CD1c-positive myeloid dendritic cell (primary cell): ENCODE measurements around the gene CACFD1.

Experiments
- DNase-seq: peaks from one replicate; pipeline ENCODE4 v3.0.0-alpha.2; 2016; ENCODE audit errors: extremely low spot score

Gene CACFD1

DNA sequence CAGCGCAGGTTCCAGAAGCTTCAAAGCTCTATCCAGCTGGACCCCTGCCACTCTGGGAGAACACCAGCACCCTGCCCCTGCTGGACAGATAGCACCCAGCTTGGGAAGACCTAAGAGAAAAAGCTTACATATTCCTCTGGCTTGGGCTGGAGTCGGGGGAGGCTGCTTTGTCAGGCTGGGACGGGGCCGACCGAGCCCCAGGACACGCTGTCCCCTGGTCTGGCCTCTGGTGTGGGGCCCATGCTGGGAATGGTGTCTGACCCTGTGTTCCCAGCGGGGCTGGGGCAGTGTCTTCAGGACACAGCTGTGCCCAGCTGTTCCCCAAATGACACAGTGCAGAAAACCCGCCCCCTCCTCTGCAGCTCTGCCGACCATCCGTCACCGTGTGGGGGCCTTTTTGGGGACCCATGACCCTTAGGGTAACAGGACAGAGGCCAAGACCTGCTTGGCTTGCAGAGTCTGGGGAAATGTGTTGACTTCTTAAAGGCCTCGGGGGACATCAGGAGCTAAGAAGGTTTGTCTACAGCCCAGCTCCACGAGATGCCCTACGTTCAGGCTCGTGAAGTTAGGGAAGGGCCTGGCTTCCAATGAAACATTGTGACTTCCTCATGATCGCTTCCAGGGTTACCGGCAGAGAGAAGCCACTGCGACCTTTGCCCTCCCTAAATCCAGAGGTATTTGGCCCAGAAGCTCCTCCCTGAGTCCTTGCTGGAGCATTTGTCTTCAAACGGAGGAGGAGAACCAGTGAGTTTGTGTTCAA is 39.5 kb downstream of the CACFD1 start:
- no peak for DNase-seq

DNA sequence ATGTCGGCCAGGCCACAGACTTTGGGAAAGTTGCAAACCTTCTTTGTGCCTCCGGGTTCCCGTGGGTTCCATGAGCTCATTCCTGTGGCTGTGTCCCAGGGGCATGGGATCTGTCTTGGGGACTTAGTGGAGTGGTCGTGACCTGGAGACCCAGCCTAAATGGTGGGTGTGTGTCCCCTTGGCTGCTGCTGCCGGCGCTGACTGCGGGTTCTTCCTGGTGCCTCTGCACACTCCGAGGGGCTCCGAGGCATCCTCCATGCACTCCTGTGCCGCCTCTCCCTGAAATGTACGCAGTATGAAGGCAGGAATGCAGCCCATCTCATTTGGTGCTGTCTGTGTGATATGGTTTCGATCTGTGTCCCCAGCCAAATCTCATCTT is 40.1 kb downstream of the CACFD1 start:
- no peak for DNase-seq

DNA sequence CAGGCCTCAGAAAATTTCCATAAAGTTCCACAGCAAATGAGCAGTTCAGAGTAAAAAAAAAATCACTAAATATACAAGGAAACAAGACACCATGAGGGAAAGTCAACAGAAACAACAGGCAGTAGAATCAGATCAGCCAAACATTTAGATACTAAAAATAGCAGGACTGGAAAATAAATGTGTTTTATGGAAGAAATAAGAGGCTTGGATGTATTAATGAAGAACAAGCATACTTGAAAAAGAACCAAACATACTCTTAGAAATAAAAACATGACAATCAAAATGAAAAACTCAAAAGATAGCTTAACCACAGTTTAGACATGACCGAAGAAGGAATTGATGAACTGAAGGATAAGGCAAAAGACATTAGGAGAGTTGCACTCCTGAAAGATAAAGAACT is 42.3 kb downstream of the CACFD1 start:
- DNase-seq: no peak

DNA sequence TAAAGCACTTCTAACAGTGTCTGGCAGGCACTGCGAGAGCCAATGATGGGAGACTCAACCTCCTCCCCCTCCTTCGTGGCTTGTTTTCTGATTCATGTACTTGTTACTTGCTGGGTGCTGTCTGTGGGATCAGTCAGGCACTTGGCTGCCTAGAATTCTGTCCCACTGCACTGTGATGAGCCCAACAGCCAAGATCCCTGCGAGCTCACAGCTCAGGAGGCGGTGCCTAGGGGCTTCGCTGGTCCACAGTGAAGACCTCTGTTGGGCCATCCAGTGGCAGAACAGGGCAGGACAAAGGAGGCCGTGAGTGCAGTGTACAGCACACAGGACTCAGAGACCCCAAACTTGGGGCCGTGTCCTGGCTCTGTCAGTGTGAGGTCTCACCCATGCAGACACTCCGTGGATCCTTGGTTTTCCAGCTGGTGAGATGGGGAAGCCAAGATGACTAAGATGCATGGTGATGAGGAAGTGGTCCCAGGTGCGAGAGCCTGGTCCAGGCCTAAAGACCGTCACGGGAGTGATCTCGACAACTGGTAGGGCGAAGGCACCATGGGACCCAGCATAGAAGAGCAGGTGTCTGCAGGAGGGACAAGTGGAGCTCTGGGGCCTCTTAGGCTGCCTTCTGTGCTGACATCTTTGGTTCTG is 45.5 kb downstream of the CACFD1 start:
- DNase-seq: no peak

DNA sequence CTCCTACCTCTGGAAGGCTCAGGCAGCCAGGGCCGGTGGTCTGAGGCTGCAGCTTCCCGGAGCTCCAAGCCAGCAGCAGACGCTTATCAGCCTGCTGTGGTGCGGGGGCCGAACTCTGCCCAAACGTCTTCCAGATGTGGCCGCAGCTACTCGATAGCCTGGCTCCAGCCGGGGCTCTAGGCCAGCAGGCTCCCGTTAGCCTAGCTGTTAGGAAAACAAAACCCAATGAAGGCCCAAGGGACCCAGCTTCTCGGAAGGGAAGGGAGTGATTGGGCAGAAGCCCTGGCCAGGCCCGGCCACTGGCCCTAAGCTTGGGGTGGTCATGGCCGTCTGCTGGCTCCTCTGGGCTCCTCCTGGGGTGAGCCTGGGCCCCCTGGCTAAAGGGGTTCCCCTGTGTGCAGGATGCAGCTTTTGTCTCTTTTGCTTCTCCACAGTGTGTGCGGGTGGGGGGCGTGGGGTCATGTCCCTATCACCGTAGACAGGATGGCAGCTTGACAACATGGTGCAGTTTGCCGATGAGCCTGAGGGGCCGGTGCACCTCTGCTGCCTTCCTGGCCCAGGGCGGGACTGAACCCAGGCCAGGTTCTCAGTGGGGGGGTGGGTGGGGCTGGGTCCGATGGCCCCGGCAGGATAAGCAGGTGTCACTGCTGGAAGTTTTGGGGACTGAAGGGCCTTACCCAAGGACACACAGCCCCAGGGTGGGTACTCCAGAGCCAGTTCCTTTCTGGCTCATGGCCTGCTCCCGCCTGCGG is 46.3 kb downstream of the CACFD1 start:
- no peak for DNase-seq

DNA sequence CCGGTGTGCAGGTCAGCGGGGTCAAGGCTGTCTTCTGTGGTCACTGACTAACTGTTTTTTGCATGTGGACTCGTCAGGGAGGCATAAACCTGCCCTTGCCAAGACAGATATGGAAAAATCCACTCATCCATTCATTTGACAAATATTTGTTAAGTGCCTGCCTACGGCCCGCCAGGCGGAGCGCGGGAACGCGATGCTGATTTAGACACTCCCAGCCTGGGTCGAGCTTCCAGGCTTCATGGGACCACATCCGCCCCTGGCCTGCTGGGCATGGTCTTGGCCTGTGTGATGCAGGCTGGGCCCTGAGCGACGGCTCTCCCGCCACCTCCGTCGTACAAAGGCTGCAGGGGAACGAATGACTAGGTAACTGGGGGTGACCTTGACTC is 46.9 kb downstream of the CACFD1 start:
- DNase-seq: no peak

DNA sequence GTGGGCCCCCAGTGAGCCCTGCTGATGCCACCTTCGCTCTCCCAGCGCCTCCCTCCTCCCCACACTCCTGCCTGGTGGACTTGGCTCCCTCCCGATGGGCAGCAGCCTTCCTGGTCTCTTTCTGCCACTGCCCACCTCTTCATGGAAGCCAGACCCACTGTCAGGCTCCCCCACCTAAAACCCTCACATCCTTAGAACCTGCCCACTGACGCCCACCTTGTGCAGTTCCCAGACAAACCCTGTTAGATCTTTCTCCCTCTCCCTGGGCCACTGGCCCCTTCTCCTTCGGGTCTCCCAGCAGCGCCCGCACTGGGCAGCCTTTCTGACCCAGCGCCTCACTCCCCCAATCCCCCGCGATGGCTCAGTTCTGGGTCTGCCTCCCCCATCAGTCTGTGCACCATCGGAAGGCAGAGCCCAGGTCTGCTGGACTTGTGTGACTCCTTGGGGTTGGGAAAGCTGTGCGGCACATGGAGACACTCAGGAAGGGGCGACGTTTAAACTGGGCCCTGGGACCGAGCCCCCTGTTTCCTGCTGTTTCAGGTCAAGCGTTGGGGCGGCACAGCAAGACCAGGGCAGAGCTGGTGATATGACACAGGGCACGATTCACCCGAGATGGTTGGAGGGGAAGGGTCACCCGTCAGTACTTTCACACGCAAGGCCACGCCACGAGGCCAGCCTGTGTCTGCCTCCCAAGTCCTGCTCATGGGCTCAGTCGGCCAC is 47.6 kb downstream of the CACFD1 start:
- DNase-seq: no peak

DNA sequence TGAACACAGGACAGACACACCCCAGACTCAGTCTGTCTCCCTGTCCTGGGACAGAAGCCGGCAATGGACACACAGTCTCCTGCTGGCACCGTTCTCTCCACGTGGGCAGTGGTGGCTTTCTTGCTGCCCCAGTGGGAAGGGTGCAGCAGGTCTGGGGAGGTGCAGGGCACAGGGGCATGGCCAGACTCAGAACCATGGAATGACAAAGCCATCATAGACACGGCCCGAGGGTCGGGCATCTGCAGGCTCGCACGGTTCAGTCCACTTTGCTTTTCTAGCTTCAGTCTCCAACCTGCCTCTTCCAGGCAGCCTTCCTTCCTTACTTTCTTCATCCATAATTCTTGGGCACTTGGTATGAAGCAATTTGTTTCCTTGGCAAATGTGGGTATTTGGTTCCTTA is 48.3 kb downstream of the CACFD1 start:
- no peak for DNase-seq

DNA sequence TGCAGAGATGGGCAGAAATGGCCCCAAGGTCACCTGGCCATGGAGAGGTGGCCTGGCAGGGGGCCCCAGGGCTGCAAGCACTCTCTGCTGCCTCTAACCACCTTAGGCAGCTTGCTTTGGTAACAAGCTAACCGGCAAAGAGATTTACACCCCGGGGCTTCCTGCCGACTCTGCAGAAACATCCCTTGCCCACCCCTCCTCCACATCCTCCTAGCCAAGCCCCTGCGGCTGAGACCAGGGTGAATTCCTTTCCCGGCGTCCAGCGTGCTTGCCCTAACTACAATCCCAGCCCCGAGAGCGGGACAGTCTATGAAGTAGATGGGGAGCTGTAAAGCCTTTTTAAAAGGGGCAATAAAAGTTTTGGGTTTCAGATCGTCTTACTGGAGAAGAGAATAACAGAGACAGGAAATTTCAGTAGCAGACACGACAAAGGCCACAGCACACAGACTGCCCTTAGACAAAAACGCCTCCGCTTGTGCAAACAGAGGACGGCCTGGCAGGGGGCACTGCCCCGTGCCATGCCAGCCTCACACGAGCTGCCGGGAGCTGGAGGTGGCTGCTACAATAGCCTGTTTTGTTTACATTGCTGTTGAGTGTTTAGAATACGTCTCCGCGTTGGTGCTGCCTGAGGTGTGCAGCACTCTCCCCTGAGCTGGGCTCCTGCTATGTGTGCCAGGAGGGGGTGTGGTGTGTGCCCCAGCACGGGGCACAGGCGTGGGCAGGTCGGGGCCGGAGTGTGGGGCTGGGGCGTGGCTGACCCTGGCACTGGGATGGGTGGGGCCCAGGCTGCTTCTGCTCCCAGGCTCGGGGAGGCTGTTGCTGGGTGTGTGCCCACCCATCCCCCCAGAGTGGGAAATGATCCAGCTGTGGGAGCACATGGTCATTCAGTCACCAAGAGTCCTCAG is 49.7 kb downstream of the CACFD1 start:
- no peak for DNase-seq

DNA sequence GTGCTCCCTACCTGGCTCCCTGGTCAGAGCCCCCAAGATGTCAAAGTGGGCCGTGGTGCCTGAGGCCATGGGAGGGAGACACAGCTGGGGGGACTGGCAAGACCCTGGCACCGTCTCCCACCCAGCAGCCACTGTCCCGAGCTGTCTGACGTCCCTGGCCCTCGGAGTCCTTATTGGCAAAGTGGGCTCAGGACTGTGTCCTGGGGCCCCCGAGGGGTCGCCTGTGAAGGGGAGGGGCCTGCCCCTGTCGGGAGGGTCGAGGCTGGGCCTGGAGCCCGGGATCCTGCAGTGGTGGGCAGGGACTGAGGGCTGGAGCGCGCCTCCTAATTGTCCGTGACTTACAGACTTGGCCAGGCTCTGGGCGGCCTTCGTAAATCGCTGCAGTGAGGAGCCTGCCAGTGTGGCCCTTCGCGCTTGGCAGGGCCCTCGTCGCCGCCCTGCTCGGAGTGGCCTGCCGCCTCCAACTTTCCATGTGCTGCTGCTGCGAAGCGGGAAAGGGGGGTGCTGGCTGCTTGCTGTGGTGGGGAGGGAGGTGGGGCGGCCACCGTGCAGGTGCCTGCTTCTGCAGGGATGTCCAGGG is 51.2 kb downstream of the CACFD1 start:
- no peak for DNase-seq

DNA sequence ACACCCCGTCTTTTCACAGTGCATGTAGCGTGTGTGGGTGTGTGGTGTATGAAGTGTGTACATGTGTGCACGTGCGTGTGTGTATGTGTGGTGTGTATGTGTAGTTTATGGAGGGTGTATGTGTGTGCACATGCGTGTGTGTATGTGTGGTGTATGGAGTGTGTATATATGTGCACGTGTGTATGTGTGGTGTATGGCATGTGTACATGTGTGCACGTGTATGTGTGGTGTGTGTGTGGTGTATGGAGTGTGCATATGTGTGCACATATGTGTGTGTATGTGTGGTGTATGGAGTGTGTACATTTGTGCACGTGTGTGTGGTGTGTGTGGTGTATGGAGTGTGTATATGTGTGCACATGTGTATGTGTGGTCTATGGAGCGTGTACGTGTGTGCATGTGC is 51.8 kb downstream of the CACFD1 start:
- no peak for DNase-seq

DNA sequence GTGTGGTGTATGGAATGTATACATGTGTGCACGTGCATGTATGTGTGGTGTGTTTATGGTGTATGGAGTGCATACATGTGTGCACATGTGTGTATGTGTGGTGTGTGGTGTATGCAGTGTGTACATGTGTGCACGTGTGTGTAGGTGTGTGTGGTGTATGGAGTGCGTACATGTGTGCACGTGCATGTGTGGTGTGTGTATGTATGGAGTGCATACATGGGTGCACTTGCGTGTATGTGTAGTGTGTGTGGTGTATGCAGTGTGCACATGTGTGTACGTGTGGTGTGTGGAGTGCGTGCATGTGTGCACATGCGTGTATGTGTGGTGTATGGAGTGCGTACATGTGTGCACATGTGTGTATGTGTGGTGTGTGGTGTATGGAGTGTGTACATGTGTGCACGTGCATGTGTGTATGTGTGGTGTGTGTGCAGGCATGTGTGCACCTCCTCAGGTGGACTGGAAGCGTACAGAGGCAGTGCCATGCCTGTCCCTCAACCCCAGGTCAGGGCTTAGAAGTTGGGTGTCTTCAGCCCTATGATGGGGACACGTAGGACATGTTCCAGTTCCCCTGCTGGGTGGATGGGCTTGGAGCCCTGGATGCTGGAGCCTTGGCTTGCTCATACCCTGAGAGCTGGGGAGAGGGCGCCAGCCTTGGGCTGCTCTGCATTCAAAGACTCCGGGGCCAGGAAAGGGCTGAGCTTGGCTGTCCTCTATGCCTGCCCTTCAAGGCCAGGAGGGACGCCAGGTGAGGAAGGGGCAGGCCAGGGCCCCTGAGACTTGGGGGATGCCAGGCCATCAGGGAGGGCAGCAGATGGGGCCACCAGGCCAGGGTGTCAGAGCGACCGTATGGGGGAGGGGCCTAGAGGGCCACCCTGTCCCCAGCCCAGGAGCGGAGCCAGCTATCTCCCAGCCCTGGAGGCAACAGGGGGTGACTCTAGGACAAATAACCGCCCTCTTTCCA is 52.8 kb downstream of the CACFD1 start:
- DNase-seq: no peak

DNA sequence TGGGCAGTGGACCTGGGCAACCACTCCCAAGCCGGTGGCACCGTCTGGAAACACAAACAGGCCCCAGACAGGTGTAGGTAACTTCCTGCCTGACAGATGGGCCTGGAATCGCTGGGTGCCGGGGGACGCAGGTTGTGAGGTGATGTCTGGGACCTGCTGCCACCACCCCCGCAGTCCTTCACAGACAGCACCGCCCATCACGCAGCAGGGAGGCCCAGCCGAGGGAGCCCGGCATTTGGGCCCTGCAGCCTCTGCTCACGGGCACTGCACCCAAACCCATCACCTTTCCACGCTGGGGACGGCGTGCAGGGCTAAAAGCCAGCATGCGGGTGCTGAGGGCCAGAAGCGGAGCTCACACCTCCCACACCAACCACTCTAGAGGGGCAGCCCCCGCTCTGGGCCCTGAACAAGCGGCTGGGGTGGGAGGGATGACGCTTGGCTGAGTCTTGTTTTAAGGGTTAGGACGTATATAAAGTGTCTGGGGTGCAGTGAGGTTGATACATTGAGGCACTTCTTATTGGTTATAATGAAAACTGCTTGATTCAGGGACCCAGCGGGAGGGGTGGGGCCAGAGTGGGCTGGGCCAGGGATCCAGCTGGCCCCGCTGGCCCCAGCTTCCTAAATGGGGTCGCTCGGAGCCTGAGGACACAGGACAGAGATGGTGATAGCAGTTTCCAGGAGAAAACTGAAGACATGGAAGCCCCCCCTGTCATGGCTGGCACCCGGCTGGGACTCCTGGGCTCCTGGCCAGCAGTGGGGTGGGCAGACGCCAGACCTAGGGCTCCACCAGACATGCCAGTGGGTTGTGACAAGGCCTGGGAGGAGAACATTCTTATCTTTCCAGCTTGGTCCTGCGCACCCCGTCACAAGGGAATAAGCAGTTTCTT is 53.7 kb downstream of the CACFD1 start:
- DNase-seq: no peak

DNA sequence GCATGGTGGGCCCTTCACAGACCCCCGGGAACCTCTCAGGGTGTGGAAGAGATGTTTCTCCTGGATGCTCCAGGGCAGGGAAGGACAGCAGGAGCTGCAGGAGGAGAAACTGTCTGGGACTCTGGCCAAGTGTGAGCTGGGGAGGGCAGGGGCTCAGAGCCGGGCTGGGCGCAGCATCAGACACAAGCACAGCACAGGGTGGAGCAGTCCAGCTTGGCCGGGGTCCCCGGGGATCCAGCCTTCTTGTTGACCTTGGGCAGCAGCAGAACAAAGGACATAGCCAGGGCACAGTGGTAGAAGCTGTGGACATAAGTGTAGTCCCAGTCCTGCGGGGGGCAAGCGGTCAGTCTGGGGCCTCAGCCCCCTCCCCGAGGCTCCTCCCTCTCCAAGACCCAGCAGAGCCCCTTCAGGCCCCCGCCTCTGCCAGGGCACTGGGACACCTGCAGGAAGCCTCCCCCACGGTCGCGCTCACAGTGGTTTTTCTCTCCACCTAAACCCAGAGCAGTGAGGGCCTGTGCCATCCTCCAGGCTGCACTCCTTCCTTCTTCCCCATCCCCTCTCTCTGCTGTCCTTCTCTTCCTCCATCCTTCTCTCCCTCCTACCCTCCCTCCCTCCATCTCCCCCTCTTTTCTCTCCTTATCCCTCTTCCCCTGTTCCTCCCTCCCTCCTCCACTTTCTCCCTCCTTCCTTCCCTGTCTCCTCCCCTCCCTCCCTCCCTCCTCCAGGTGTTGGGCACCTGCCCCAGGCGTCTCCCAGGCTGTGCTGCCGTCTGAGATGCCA is 54.9 kb downstream of the CACFD1 start:
- no peak for DNase-seq

DNA sequence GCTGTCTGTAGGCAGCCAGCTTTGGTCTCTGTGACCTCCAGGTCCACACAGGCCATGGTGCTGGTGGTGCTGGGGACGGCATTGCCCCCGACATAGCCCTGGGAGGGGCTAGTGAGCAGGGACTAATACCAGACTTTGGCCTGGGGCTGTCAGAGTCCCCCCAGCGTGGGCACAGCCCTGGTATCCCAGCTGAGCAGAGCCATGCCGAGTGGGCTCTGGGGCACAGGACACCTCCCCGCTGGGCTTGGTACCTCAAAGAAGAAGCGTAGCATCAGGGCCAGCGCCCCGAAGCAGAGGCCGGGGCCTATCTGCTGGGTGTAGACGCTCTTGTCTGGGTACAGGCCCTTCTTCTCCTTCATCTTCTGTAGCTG is 55.4 kb downstream of the CACFD1 start:
- no peak for DNase-seq

DNA sequence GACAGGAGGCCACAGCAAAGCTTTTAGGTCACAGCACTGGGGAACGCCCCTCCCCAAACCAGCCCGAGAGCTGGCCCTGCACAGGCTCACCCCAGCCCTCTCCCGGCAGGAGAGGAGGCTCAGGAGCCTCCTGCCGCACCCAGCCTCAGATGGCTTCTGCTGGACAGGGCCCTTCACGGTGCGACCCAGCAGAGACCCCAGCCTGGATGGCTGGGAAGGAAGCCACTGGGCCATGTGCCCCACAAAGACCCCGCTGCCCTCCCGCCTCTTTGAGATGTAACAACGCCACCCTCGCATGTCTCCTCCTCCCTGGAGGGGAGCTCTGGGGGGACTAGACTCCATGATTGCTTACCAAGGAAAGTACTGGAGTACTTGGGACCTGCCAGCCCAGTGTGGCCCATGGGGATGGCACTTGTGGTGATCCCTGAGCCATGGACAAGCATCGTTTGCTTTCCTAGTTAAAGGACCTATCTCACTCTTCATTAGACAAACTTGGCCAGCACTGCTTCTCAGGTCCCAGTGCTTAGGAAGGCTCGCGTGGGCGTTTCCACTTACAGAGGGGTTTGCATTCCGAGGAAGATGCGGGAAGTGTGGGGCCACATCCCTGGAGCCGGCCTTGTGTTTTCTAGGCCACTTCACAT is 56.0 kb downstream of the CACFD1 start:
- DNase-seq: no peak

DNA sequence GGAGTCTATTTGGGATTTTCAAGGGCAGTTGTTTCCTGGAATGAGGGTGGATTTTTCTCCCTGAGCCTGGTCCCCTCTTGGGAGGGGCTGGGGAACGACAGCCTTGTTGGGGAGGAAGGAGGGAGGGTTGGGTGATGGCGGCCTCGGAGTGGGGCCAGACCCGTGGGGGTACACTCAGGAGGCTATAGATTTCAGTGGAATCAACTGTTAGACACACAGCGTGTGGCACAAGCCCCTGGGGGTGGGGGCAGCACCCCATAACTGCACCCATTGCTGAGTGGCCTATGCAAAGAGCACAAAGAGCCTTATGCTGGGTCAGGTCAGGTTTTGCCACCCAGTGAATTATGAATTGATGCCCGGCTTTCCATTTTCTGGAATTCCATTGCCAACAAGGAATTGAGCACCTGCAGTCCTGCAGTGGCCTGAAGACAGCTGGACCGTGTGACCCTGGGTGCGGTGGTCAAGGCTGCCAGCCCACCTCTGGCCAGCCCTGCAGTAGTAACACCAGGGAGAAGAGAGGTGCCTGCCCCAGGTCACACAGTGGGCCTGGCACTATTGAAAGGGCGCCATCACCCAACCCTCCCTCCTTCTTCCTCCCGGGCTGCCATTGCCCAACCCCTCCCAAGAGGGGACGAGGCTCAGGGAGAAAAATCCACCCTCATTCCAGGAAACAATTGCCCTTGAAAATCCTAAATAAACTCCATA is 56.6 kb downstream of the CACFD1 start:
- no peak for DNase-seq
